Measurements from ENCODE around the gene LGALS12. TPM values are rescaled to one million over a fixed set of nuclear protein-coding genes. Genes with fewer than 3 reads are reported as not detected.

Gene LGALS12
- total RNA-seq, 4 donors from 2014 or later, result 0.47 to 2.0 TPM; not detected in 2

GRCh38 chr11:63508009-63508408, 2.1 kb downstream of the LGALS12 start:
- H3K27ac ChIP-seq, result no peak overlapping the region
- no peaks in the 10 kb centered on the region for H3K36me3 ChIP-seq
- H3K27me3 ChIP-seq, result no peaks in the 10 kb centered on the region
- 89 to 95% methylated on average over 3 of the region's 3 CpGs for WGBS, 2 donors (ENCODE audit: low coverage in 1 of 2)
- ATAC-seq, result no peak
- TF ChIP-seq POLR2AphosphoS5 (IDR thresholded peaks at IDR 0.05), result no peak
- TF ChIP-seq CTCF (IDR thresholded peaks at IDR 0.05), result peak in 2 of 4 experiments; percentile 9 to 40
- TF ChIP-seq POLR2A (IDR thresholded peaks at IDR 0.05), result no peak
- TF ChIP-seq EP300 (IDR thresholded peaks at IDR 0.05), result no peak
- H3K4me3 ChIP-seq, result no peak overlapping the region
- H3K9me3 ChIP-seq, result no peaks in the 10 kb centered on the region
- H3K4me1 ChIP-seq, result peaks cover 0 to 31% (median 9%) of the 10 kb centered on the region in 3 donors

- H3K4me1 ChIP-seq, result peaks cover 0 to 31% (median 9%) of the 10 kb centered on the region in 3 donors
- no peak for ATAC-seq
- H3K9me3 ChIP-seq, result no peaks in the 10 kb centered on the region
- H3K27ac ChIP-seq, result no peak overlapping the region
- H3K36me3 ChIP-seq, result no peaks in the 10 kb centered on the region
- TF ChIP-seq POLR2A (IDR thresholded peaks at IDR 0.05) (no peak), POLR2AphosphoS5 (IDR thresholded peaks at IDR 0.05) (no peak), EP300 (IDR thresholded peaks at IDR 0.05) (no peak), CTCF (IDR thresholded peaks at IDR 0.05) (no peak)
- H3K4me3 ChIP-seq, result no peak overlapping the region
- H3K27me3 ChIP-seq, result no peaks in the 10 kb centered on the region
- WGBS, 2 donors (ENCODE audit: low coverage in 1 of 2), result 100% methylated on average over 1 of the region's 12 CpGs; no CpG with 5 or more reads in 1 of the 2 donors
Observed at GRCh38 chr11:63508745-63509144, 2.9 kb downstream of the LGALS12 start.

- peaks cover 0 to 19% (median 6%) of the 10 kb centered on the region in 3 donors for H3K4me1 ChIP-seq
- H3K36me3 ChIP-seq, result no peaks in the 10 kb centered on the region
- 87 to 90% methylated on average over 2 to 3 of the region's 7 CpGs for WGBS, 2 donors (ENCODE audit: low coverage in 1 of 2)
- H3K27ac ChIP-seq, result peak overlapping the region in 1 of 4 donors; percentile 43
- H3K9me3 ChIP-seq, result no peaks in the 10 kb centered on the region
- TF ChIP-seq POLR2A (IDR thresholded peaks at IDR 0.05) (no peak), EP300 (IDR thresholded peaks at IDR 0.05) (no peak), POLR2AphosphoS5 (IDR thresholded peaks at IDR 0.05) (no peak), CTCF (IDR thresholded peaks at IDR 0.05) (no peak)
- no peaks in the 10 kb centered on the region for H3K27me3 ChIP-seq
- ATAC-seq, result peak; percentile 71
- H3K4me3 ChIP-seq, result no peak overlapping the region
Observed at GRCh38 chr11:63510360-63511047, 4.6 kb downstream of the LGALS12 start.

GRCh38 chr11:63511048-63511748, 5.3 kb downstream of the LGALS12 start:
- ATAC-seq, result no peak
- no peaks in the 10 kb centered on the region for H3K36me3 ChIP-seq
- no peak overlapping the region for H3K27ac ChIP-seq
- no peaks in the 10 kb centered on the region for H3K27me3 ChIP-seq
- no peak overlapping the region for H3K4me3 ChIP-seq
- H3K4me1 ChIP-seq, result peaks cover 0 to 14% (median 6%) of the 10 kb centered on the region in 3 donors
- 80 to 87% methylated on average over 1 to 8 of the region's 11 CpGs for WGBS, 2 donors (ENCODE audit: low coverage in 1 of 2)
- no peaks in the 10 kb centered on the region for H3K9me3 ChIP-seq
- TF ChIP-seq POLR2A (IDR thresholded peaks at IDR 0.05), result no peak
- no peak for TF ChIP-seq POLR2AphosphoS5 (IDR thresholded peaks at IDR 0.05)
- TF ChIP-seq CTCF (IDR thresholded peaks at IDR 0.05), result no peak
- no peak for TF ChIP-seq EP300 (IDR thresholded peaks at IDR 0.05)

Measured in gastroesophageal sphincter (tissue), 4 donors.